HG02938 (cell line): Measurements from ENCODE around the gene TBCD.

Experiments
- ATAC-seq: cut with Tn5 transposase; IDR thresholded peaks from one replicate; pipeline ENCODE4 v1.9.1; 2021; ENCODE audit warnings: mild to moderate bottlenecking, moderate library complexity; ENCODE audit not compliant: unreplicated experiment

Gene TBCD

DNA sequence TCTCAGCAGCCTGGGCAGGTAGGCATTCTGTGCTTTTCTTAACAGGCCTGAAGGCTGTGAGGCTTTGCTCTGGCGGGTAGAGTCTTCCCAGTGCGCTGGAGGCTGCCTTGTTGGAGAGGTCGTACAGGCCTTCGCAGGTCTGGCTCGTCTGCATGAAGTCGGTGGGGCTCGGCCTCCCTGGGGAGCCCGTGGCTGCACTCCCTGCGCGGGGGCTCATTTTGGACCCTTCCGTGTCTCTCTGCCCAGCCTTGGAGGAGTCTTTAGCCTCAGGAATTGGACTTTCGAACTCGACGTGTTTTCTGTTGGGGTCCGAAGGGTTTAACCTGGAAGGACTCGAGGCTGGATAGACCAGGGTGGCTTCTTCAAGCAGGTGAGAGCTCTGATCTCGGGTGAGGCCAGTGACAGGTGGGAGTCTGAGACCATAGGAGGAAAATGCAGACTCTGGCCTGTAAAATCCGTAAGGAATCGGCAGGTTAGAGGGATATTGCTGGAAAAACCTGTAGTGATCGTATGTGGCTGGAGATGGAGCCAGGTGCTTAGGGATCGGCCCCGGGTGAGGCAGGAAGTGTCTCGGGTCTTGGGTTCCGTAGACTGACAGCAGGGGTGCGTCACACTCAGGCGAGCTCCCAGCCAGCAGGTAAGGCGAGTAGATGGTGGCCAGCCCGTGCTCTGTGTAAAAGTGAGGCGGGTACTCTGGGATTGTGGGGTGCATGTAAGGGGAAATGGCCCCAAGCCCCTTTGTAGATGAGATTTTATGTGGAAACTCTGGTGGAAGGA is 79.4 kb downstream of the TBCD start:
- ATAC-seq, result no peak

DNA sequence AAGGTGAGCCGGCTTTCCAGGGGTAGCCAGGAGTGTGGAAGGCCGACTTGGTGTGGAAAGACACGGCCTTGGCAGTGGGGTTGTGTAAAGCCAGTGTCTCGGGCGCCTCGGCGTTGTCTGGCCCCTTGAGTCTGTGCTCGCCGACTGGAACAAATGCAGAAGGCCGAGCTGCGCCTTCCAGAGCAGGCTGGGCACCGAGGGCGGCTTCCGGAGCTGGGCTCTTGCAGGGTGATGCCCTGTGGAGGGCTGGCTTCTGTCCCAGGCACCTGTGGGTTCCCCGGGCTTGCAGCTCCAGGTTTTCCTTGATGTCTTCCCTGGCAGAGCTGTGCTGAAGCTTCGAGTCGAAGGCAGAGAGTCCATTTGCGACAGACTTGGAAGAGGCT is 79.9 kb downstream of the TBCD start:
- ATAC-seq, result no peak

DNA sequence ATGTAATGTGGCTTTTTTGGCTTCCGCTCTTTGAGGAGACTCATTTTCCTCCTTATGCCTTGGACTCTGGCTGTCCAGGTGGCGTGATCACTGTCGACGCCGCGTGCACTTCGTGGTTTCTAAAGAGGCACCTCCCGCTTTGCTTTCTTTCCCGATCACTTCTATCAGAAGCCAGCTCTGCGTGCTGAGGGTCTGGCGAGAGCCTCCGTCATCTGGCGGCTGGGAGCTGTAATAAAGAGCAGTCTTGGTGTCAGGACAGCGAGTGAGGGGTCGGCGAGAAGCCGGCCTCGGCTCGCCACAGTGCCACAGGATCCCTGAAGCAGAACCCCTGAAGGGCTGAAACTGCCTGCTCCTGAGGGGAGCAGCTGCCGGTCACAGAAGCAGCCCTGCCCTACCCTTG is 80.5 kb downstream of the TBCD start:
- no peak for ATAC-seq

DNA sequence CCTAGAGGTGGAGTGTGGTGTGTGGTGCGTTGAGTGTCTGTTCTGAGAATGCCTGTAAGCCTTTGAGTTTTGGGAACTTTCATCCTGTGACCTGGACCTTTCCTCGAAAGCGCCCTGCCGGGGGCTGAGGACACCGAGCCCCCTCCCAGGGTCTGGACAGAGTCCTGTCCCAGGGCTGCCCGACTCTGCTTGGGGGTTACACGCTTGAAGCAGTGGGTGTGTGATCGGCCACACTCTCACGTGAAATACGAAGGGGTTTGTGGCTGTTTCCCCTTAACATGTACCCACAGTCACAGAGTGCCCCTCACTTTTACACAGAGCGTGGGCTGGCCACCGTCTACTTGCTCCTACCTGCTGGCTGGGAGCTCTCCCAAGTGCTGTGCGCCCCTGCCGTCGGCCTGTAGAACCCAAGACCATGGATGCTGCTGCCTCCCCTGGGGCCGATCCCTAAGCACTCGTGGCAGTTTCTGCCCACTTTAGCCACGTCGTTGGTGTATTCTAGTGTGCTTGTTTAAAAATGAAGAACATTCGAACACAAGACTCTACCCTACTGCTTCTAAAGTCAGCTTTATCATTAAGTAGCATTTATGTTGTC is 81.1 kb downstream of the TBCD start:
- no peak for ATAC-seq

DNA sequence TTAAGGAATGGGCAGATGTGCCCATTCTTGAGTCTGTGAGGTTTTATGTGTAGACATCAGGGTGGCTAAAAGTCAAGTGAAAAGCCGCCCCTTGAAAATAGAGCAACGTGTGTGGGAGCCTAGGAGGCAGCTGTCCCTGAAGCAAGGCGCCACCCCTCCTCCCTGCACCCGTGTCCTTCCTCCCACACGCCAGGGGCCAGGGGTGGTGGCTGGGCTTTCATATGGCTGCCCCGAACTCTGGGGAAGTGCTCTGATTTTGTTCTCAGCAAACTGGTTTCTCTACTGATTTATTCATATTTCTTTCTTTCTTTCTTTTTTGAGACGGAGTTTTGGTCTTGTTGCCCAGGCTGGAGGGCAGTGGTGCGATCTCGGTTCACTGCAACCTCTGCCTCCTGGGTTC is 83.3 kb downstream of the TBCD start:
- ATAC-seq, result no peak

DNA sequence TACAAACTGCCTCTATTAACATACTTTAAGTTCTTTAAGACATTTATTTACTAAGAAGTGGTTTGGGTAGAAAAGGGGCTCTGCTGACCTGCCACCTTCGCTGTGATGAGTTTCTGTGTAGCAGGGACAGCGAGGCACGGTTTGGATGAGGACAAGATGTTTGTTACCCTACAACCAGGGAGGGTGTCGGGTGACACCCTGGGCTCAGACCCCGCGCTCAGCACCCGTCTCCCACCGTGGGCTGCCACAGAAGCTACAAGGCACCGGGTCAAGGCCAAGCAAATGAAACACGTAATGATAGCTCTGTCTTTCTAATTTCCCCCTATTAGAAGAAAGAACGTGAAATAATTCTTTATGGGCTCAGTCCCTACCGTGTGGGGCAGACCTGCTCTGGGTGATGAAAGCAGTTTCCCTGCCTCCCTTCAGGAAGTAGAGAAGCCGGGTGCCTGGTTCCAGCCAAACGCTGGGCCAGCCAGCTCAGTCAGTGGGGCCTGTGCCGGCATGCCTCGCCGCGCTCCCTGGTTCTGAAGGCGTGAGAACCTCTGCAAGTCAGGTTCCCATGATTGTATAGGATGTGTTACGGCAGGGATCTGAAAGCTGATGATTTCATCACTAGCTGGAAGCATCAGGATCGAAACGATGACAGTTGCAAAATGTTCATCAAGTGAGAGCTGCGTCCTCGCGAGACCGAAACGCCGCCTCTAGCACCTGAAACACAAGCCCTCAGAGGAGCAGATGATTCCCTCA is 84.1 kb downstream of the TBCD start:
- ATAC-seq, result no peak

DNA sequence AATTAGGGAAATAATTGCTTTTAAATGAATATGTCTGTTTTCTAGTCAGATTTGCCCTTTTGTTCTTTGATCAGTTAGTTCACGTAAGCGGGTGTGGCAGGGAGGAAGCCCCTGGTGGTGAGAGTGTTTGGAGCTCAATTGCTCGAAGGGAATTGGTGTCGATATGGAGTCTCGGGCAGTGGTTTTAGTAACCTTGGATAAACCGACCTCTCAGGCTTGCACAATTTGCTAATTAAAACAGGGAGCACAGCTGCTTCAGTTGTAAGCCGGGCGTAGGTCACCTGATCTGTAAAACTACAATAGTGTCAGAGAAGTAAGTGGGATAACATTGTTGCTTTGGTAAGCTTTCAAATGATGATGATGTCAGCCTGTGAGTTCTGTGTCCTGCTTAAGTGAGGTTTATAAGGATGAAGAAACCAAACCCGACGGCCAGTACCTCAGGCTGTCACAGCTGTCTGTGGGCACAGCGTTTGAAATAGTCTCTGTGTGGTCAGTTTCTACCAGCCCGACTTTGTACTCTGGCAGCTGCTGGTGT is 85.0 kb downstream of the TBCD start:
- no peak for ATAC-seq

DNA sequence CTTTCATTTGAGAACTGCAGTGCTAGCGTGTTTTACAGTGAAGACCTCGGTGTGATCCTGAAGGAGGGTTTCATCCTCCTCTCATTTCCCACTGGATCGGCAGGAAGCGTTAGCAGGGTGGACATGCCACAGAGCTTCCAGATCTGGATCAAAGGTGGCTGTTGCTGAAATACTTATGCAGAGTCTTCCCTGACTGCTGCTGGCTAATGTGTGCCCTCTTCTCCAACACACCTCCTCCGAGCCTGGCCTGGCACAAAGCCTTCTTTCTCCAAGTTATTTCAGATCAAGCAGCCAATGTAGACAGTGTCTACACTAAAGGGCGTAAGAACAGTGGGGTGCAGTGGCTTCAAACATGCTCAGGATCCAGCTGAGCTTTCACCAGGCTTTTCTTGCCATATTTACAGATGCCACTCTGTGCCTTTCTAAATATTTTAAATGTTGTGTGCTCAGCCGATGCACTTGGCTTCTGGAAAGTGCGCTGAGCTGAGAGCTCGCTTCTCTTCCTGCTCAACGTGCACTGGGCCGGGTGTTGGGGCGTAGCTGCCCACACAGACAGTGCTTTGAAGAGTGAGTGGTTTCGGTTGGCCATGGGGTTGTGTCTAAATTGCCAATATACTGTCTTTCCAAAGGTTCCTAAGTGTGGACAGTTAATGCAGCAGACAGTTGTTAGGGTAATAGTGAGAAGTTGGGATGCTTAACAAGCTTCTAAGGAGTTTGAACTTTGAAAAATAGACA is 85.9 kb downstream of the TBCD start:
- no peak for ATAC-seq

DNA sequence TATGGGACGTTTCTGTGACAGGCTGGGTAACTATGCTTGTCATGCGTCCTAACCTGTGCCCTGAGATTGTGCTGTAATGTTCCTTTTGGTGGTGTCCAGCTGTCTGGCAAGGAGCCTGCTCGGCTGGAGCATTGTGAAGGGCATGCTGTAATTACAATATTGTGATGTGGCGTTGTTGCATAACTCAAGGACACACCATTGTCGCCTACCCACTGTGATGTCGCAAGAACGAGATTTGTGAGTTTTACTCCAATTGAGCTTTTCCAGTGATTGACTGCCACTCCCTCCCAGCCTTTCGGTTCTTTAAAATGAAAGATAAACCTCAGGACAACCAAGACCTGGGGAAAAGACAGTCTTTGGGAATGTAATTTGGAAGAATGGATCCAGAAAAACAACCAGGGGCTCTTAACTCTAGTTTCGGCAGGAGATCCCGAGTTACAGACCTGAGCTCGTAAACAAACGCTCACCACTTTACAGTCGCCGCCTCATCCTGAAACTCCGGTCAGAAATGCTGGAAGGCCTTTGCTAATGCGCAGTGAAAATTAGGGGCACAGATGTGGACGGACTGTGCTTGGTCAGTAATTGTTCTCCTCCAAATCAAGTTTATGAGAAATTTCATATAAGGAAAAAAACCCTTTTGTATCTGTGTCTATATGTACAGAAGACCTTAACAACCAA is 86.7 kb downstream of the TBCD start:
- ATAC-seq, result no peak

DNA sequence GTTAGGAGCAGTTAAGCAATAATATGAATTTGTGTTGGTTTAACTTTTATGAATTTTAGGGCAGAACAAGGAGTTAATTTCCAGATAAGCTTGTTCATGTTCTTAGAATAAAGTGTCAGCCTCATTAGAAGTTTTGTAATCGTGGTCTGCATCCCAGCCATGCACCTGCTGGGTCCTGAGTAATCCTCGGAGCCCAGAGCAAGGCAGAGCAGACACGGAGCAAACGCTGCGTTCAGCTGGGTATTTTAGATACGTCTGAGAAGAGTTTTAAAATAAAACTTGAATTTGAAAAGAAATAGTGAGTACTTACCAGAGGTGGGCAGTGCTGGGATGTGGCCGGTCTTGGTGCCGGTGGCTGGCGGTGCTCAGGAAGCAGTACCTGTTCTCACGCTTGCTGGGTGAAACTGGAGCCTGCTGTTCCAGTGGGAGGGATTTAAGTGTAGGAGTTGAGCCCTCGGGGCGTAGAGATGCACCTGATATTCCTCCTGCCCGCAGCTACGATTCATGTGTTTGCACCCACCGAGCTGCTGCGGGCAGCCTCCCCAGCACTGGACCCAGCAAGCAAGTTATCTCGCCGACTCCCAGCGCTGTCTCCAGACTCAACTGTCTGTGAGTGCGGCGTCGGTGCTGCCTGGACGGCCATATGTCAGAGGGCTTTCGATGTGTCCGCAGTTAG is 87.9 kb downstream of the TBCD start, which contains the start of gene ZNF750:
Gene ZNF750 (minus strand): TSS at position 406 of the 676 bp plus-strand sequence. CDS start 7,568 bp downstream, outside the sequence.
- ATAC-seq, result no peak

DNA sequence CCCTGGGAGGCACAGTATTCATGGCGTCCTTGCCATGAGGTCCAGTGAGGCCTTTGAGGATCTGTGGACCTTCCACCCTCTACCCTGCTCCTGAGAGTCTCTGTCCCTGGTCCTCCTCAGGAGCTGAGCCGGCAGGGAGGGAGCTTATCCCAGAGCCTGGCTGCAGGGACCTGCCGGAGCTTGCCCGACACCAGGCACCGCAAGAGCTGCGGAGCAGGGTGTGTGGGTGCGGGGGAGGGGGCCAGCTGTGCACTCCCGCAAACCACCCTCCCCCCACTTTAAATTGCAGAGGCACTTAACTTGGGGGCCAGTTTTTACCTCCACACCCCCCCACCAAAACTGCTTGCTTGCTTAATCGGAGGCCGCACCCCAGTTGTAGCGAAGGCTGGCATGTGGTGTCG is 88.6 kb downstream of the TBCD start:
- ATAC-seq, result no peak

DNA sequence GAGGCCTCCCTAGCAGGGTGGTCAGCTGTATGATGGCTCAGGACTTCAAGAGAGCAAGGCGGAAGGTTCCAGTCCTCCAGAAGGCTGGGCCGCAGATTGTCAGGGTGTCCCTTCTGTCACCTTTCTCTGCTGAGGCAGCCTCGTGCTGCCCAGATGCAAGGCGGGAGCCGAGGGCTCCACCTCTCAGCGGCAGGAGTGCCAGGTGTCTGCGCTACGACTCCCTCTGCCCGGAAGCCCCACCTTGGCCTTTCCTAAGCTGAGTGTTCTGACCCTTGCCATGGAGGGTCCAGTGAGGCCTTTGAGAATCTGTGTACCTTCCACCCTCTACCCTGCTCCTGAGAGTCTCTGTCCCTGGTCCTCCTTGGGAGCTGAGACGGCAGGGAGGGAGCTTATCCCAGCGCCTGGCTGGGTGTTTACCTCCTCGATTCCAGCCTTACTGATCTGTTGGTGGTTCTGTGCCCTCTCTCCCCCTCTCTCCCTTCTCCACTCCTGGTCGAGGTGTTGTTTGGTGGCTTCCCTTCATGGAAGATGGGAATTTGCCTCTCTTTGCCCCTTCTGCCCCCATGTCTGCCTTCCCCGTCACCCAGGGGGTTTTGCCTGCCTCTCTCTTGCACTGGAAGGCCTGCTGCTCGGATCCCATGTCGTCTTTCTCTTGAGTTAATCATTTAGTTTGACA is 90.2 kb downstream of the TBCD start:
- no peak for ATAC-seq

DNA sequence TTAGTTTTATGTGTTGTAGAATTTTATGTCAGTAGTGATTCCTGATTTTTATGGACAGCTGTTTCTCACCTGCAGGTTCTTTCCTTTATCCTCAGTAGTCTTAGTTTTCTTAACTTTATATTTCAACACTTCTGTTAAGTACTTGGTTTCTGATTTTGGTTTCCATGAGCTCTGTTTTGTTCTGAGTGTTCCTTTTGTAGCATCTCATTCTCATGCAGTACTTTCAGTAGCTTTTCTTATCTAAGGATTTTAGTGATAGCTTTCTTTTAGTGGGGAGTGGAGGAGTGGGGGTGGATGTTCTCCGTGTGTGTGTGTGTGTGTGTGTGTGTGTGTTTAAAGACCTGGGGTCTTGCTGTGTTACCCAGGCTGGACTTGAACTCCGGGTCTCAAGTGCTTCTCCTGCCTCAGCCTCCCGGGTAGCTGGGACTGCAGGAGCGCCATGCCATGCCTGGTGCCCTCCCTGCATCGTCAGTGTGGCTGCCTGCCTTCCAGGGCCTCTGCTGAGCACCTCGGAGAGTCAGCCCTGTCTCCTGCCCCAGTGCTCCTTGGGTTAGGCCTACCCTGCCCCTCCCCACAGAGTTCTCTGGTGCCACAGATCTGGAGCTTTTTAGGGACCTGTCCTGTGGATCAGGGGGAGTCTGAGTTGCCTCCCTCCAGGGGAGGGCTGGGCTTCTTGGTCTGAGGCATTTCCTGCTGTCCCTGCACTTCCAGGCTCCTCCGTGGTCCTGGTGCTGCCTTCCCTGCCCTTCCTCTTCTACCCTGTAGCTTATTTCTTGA is 92.2 kb downstream of the TBCD start:
- no peak for ATAC-seq

DNA sequence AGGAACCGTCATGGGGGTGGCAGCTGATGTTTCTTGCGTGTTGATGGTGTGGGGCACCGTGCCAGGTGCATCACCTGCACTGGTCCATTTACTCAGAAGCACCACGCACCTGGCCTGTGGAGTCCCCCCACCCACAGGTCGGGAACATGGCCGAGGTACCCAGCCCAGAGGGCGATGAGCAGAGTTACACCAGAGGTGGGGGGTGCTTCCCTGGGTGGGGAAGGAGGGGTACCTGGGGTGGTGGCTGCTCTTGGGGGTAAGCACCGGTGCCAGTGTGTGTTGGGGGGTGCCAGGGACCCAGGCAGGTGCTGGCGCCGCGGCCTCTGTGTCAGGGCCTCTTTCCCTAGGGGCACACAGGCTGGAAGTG is 92.9 kb downstream of the TBCD start:
- ATAC-seq, result no peak

DNA sequence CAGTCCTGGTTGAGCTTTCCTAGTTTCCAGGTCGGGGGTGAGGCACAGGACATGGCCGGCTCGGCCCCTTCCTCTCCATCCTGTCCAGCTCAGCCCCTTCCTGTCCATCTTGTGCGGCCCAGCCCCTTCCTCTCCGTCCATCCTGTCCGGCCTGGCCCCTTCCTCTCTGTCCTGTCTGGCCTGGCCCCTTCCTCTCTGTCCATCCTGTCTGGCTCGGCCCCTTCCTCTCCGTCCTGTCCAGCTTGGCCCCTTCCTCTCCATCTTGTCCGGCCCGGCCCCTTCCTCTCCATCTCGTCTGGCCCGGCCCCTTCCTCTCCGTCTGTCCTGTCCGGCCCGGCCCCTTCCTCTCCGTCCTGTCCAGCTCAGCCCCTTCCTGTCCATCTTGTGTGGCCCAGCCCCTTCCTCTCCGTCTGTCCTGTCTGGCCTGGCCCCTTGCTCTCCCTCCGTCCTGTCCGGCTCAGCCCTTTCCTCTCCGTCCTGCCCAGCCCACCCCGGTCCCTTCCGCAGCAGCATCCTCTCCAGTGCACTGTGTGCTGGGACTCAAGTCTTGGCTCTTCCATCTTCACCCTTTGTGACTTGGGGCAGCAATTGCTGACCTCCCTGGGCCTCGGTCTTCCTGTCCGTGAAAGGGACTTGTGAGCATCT is 93.4 kb downstream of the TBCD start:
- ATAC-seq, result no peak

DNA sequence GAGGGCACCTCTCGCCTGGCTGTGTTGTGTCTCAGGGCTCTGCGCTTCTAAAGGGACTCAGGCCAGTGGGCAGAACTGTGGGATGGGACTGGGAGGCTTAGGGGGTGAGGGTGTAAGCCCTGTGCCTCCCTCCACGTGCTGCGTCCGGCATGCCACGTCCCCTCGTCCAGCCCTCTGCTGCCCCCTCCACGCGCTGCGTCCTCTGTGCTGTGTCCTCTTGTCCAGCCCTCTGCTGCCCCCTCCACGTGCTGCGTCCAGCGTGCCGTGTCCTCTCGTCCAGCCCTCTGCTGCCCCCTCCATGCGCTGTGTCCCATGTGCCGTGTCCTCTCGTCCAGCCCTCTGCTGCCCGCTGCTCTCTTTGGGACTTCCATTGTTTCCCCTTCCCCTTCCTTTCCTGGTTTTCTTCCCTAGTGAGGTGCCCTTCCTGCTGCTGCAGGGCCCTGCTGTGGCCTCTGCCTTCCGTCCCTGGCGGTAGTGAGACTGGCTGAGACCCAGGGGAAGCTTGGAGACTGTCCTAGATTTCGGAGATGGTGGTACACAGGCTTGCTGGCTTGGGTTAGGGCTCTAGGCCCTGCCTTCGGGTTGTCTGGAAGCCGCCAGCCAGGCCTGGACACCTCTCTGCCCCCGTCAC is 94.3 kb downstream of the TBCD start:
- no peak for ATAC-seq

DNA sequence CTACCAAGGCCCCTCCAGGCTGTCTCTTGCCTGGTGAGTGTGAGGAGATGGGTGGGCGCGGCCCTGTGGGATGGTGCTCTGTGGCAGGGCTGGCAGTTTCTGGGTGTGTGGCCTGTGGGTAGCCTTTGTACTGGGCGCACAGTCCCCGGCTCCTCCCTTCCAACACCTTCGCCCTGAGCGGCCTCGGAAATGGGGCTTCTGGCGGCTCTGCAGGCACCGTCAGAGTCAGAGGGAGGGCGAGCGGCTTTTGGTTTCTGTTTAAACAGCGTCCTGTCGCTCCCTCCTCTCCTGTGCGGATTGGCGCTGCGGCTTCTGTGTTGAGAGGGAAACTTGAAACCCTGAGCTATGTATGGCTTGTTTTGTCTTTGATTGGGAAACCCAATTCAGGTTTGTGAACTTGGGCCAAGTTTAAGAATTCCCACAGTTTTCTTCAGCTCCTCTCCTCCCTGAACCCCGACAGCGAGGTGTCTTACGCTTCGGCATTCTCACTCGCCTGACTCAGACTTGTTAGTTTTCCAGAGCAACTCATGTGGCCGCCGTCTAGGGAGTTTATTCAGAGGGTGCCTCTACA is 96.2 kb downstream of the TBCD start:
- no peak for ATAC-seq
